WI38 (cell line): ENCODE results near the gene STIP1.
A peak's percentile ranks its signal among the peaks of the same experiment; 100 is the strongest.

Source experiments
- H3K4me3 ChIP-seq: 2 replicates; pipeline ENCODE4 v1.5.1; 2011; ENCODE audit warnings: low read depth, mild to moderate bottlenecking, control low read depth, low read length
- TF ChIP-seq, protein P1 (sequence below): IDR thresholded peaks from 2 replicates; pipeline ENCODE4 v1.5.1; 2012; ENCODE audit warnings: low read depth, mild to moderate bottlenecking, control low read depth, low read length

STIP1 gene

DNA sequence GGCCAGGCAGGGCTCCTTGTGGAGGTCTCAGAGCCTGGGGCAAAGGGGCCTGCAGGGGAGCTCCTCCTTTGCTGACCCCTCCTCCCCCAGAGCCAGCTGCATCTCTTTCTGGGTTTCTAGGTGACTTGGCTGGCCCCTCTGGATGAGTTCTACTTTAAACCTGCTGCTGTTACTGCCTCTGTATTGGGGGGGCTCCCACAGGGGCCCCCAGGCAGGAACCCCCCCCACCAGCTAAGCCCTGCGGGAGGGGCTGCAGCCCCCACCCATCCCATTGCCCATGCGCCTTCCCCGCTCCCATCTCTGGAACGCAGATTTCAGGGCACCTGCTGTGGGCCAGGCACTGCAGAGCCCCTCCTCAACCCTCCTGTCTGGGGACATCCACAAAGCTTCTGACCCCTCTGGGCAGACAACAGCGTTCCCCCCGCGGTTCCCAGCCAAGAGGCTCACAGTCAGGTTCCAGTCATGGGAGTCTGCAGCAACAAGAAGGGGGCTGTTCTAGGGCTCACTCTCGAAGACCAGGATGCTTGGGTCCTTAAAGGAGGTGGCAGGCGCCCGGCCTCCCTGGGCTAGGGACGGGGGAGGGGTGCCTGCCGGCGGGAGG is 64.5 kb downstream of the STIP1 start:
- peak overlapping the region; percentile 60 for H3K4me3 ChIP-seq
- TF ChIP-seq, protein P1, sequence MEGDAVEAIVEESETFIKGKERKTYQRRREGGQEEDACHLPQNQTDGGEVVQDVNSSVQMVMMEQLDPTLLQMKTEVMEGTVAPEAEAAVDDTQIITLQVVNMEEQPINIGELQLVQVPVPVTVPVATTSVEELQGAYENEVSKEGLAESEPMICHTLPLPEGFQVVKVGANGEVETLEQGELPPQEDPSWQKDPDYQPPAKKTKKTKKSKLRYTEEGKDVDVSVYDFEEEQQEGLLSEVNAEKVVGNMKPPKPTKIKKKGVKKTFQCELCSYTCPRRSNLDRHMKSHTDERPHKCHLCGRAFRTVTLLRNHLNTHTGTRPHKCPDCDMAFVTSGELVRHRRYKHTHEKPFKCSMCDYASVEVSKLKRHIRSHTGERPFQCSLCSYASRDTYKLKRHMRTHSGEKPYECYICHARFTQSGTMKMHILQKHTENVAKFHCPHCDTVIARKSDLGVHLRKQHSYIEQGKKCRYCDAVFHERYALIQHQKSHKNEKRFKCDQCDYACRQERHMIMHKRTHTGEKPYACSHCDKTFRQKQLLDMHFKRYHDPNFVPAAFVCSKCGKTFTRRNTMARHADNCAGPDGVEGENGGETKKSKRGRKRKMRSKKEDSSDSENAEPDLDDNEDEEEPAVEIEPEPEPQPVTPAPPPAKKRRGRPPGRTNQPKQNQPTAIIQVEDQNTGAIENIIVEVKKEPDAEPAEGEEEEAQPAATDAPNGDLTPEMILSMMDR, result no peak

DNA sequence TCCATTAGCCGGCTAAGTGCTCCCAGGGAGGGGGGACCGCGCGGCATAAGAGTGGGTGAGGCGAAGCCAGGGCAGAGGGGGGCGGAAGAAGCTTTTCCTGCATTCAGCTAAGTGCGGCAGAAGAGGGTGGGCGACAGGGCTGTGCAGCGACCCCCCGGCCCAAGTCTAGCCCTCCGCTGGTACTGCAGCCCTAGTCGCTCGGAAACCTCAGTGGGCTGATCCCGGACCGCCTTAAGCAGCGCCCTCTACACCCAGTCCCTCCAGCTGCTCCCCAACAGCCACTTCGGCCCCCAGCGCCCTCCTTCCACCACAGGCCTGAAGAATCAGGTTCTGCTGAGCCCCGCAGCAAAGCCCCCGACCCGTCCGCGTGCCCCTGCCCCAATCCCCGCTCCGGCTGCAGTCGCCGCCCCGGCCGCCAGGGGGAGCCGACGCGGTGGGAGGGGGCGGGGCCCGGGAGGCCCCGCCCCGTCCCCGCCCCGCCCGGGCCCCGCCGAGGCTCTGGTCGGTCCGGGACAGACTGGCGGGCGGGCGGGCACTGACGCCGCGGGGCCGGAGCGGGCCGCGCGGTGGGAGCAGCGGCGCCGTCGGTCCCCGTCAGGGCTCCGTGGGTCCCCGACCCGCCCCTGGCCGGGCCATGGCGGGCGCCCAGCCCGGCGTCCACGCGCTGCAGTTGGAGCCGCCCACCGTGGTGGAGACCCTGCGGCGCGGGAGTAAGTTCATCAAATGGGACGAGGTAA is 65.2 kb downstream of the STIP1 start, which contains the start of gene PLCB3:
TSS of gene PLCB3 (plus strand) at position 515 of the 737 bp plus-strand sequence. CDS start at position 635, 120 bp downstream.
- H3K4me3 ChIP-seq, result peak within 1 kb of the TSS; percentile 87
- TF ChIP-seq, protein P1, result peak; percentile 45; the same call in 1 of the 2 replicates

DNA sequence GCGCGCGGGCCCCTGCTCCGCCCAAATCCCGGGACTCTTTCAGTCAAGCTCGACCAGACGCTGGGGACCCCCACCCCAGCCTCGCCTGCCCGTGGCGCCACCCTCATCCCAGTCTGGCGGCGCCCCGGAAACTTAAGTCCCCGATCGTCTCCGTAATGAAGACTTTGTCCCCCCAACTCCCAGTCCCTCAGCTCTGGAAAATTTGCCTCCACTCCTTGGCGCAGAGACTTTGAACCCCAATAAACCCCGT is 65.7 kb downstream of the STIP1 start:
- TF ChIP-seq, protein P1, result no peak
- H3K4me3 ChIP-seq, result peak overlapping the region; percentile 87

DNA sequence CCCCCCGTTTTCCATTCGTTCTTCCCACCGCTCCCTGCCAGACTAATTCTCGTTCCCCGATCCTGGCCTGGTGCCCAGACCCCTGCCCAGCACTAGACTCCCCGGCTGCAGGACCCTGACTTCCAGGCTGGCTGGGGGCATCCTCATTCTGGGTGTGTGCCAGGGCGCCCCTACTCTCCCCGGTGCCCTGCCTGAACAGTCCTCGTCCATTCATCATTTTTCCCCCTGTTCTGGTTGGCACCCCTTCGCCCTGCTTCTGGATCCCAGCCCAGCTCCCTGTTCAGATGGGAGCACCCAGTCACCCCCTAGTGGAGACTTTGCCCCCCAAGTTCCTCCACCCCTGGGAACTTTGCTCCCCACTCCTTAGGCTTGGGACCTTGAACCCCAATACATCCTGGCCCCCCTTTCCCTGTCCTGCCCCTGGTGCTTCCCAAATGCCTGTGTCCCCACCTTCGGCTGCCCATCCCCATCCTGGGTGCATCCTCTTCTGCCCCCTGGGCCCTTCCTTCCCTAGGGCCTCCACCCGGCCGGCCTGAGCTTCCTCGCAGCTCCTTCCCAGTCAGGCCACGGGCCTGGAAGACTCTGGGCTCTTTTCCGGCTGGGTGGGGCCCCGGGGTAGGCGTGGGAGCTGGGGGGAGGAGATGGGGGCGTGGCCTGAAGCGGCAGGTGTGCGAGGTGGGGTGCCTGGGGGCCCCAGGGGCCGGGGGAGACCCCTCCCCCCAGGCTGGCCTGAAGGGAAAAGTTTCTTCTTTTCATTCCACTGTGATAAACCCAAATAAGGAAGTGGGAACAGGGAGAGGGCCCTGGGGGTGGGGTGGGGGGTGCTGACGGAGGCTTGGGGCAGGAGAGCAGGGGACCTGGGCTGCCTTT is 66.3 kb downstream of the STIP1 start:
- H3K4me3 ChIP-seq, result peak overlapping the region; percentile 87
- TF ChIP-seq, protein P1, result peak; percentile 54

DNA sequence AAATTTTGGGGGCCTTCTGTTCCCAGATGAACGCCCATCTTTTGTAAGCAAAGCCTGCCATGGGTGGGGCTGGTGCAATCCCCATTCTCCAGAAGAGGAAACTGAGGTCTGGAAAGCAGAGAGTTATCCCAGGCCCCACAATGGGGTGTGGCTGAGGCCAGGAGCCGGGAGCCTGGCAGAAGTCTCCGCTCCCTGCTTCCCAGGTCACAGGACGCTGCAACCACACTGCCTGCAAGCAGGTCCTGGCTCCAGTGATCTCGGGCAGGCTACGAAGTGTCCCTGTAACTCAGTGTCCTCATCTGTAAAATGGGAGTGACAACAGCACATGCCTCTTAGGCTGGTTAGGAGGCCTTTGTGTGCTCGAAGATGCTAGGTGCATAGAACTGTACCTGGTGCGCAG is 67.1 kb downstream of the STIP1 start:
- TF ChIP-seq, protein P1, result no peak
- peak overlapping the region; percentile 87 for H3K4me3 ChIP-seq

DNA sequence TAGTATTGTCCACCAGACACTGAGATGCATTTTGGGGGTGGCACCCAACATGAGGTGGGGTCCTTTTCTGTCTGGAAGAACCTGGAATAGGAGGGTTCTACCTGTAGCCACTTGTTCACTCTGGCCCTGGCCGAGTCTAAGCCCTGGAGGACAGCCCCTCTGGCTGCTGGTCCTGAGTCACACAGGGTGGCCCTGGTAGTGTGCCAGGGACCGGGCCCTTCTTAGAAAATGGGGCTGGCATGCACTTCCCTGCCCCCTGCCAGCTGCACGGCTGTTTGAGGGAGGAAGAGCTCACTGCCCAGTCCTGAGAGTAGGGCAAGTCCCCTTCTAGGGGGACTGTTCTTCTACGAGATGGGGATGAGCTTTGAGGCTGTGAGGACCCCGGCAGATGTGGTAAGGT is 67.5 kb downstream of the STIP1 start:
- no peak overlapping the region for H3K4me3 ChIP-seq
- TF ChIP-seq, protein P1, result no peak
